HG02973 (cell line): ENCODE measurements around the gene ISM2.

Experiments
- ATAC-seq: cut with Tn5 transposase; IDR thresholded peaks from one replicate; pipeline ENCODE4 v1.9.1; 2021; ENCODE audit warnings: moderate library complexity; ENCODE audit not compliant: unreplicated experiment

The ISM2 gene

GRCh38 chr14:77508249-77508648, 9.6 kb upstream of the ISM2 start:
- ATAC-seq = no peak

GRCh38 chr14:77507762-77508161, 9.1 kb upstream of the ISM2 start:
- ATAC-seq = no peak

GRCh38 chr14:77505031-77505430, 6.4 kb upstream of the ISM2 start:
- ATAC-seq = no peak

- no peak for ATAC-seq
Observed at GRCh38 chr14:77503138-77503537, 4.5 kb upstream of the ISM2 start.

GRCh38 chr14:77502109-77502782, 3.6 kb upstream of the ISM2 start:
- no peak for ATAC-seq

- ATAC-seq = peak; percentile 32
Observed at GRCh38 chr14:77498984-77499527, 440 bp upstream of the ISM2 start.

GRCh38 chr14:77495334-77495733, 3.3 kb downstream of the ISM2 start:
- no peak for ATAC-seq

GRCh38 chr14:77491056-77491455, 7.6 kb downstream of the ISM2 start:
- ATAC-seq = no peak

GRCh38 chr14:77490347-77490986, 8.1 kb downstream of the ISM2 start:
- no peak for ATAC-seq

GRCh38 chr14:77489041-77489440, 9.6 kb downstream of the ISM2 start:
- ATAC-seq = no peak

- ATAC-seq = no peak
Observed at GRCh38 chr14:77488558-77488957, 10.1 kb downstream of the ISM2 start.

GRCh38 chr14:77485901-77486678, 12.5 kb downstream of the ISM2 start:
- ATAC-seq = no peak

- ATAC-seq = no peak
Observed at GRCh38 chr14:77485256-77485655, 13.4 kb downstream of the ISM2 start.

- ATAC-seq = no peak
Observed at GRCh38 chr14:77482422-77482821, 16.2 kb downstream of the ISM2 start.

GRCh38 chr14:77478796-77479195, 19.8 kb downstream of the ISM2 start:
- peak; percentile 90 for ATAC-seq

- ATAC-seq = no peak
Observed at GRCh38 chr14:77478029-77478428, 20.6 kb downstream of the ISM2 start.

GRCh38 chr14:77475432-77476115, 23.0 kb downstream of the ISM2 start:
- no peak for ATAC-seq

GRCh38 chr14:77474479-77475177, 24.0 kb downstream of the ISM2 start:
- ATAC-seq = no peak

- no peak for ATAC-seq
Observed at GRCh38 chr14:77473921-77474320, 24.7 kb downstream of the ISM2 start.

GRCh38 chr14:77470224-77470870, 28.3 kb downstream of the ISM2 start:
- no peak for ATAC-seq
